ENCODE results near the gene CCDC93. TPM values are rescaled to one million over a fixed set of nuclear protein-coding genes. Genes with fewer than 3 reads are reported as not detected.

Gene CCDC93
- polyA plus RNA-seq, 1 donor = 42.1 TPM

- DNase-seq = no peak
- Histone ChIP-seq H3K4me3 (ENCODE audit: low read length) (no peak overlapping the region), H3K27ac (ENCODE audit: low read length) (no peak overlapping the region), H3K36me3 (ENCODE audit: control insufficient read depth, insufficient read depth, low read length) (no peaks in the 10 kb centered on the region), H3K4me1 (ENCODE audit: control insufficient read depth, insufficient read depth, low read length) (no peaks in the 10 kb centered on the region), H3K9me3 (ENCODE audit: control insufficient read depth, low read depth, low read length) (no peaks in the 10 kb centered on the region), H3K27me3 (ENCODE audit: control insufficient read depth, insufficient read depth, low read length) (peaks cover 5% of the 10 kb centered on the region)
- WGBS (ENCODE audit: insufficient coverage, low lambda C conversion rate) = 47% methylated on average over 2 of the region's 3 CpGs
These were observed 33.5 kb upstream of the CCDC93 start for GRCh38 chr2:118047380-118047826.

DNA sequence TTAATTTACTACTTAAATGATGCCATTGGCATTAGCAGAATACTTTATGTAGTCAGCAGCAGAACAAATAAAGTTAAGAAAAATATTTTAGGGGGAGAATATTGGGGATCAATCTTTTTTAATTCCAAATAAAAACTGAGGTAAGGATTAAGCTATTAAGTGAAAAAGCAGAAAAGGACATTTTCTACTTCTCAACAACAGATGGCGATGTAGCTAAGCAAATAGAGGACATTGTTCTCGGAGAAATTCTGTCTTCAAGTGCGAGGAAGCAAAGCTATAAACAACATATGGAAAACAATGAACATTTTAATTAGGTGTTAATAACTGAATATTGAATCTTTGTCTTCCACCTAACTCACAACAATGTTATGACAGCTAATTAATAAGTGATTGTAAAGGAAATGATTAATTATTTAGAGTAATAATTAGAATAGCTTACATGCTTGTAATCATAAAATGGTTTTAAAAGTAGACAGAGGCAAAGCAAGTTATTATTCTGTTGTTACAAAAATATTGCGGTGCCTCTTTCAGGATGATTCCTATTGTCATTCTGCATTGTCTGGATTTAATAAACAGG lies 32.9 kb upstream of the CCDC93 start:
- WGBS (ENCODE audit: insufficient coverage, low lambda C conversion rate) = 0% methylated on average over 3 of the region's 4 CpGs
- Histone ChIP-seq H3K27me3 (ENCODE audit: control insufficient read depth, insufficient read depth, low read length) (peaks cover 5% of the 10 kb centered on the region), H3K4me3 (ENCODE audit: low read length) (no peak overlapping the region), H3K4me1 (ENCODE audit: control insufficient read depth, insufficient read depth, low read length) (no peaks in the 10 kb centered on the region), H3K36me3 (ENCODE audit: control insufficient read depth, insufficient read depth, low read length) (no peaks in the 10 kb centered on the region), H3K9me3 (ENCODE audit: control insufficient read depth, low read depth, low read length) (no peaks in the 10 kb centered on the region), H3K27ac (ENCODE audit: low read length) (no peak overlapping the region)
- DNase-seq = peak in 1 of 2 donors; percentile 16

DNA sequence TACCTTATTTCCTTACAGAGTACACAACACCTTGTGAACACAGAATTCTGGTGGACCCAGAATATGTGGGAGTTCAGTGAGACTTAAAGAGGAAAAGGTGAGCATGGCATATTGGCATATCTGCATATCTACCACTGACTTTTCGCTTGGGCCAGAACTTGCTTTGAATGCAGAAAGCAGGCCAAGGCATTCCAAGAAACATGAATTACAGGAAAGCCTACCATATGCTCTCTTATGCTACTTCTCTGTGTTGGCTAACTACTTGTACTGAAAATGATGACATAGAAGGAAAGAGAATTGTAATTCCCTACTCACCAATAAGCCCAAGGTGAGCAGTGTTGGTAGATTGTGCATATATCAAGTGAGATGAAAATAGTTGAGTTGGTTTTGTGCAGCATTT lies 31.4 kb upstream of the CCDC93 start:
- no CpG with 5 or more reads among the region's 1 CpG for WGBS (ENCODE audit: insufficient coverage, low lambda C conversion rate)

DNA sequence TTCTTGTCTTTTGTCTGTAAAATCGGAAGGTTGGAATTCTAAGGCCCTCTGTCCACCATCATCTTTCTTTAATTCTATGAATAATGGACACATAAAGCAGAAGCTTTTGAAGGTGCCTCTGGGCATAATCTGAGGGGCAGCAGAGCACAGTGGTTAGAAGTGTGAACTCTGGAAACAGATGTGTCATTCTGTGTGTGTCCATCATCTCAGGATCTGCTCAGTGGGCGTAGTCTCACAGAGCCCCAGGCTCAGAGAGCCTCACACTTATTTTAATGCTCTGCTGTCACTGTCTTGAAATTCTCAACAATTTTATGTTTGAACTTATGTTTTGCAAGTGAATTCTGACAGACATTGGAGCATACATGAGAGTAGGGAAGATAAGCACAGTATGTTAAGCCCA lies 31.0 kb upstream of the CCDC93 start:
- DNase-seq = no peak
- Histone ChIP-seq H3K27ac (ENCODE audit: low read length) (no peak overlapping the region), H3K4me3 (ENCODE audit: low read length) (no peak overlapping the region), H3K36me3 (ENCODE audit: control insufficient read depth, insufficient read depth, low read length) (no peaks in the 10 kb centered on the region), H3K4me1 (ENCODE audit: control insufficient read depth, insufficient read depth, low read length) (no peaks in the 10 kb centered on the region), H3K9me3 (ENCODE audit: control insufficient read depth, low read depth, low read length) (no peaks in the 10 kb centered on the region), H3K27me3 (ENCODE audit: control insufficient read depth, insufficient read depth, low read length) (peaks cover 16% of the 10 kb centered on the region)
- no CpG with 5 or more reads among the region's 2 CpGs for WGBS (ENCODE audit: insufficient coverage, low lambda C conversion rate)

More for the DNA sequence above, 31.4 kb upstream of the CCDC93 start:
- Histone ChIP-seq H3K27ac (ENCODE audit: low read length) (no peak overlapping the region), H3K9me3 (ENCODE audit: control insufficient read depth, low read depth, low read length) (no peaks in the 10 kb centered on the region), H3K27me3 (ENCODE audit: control insufficient read depth, insufficient read depth, low read length) (peaks cover 14% of the 10 kb centered on the region), H3K36me3 (ENCODE audit: control insufficient read depth, insufficient read depth, low read length) (no peaks in the 10 kb centered on the region), H3K4me1 (ENCODE audit: control insufficient read depth, insufficient read depth, low read length) (no peaks in the 10 kb centered on the region), H3K4me3 (ENCODE audit: low read length) (no peak overlapping the region)
- DNase-seq = no peak

DNA sequence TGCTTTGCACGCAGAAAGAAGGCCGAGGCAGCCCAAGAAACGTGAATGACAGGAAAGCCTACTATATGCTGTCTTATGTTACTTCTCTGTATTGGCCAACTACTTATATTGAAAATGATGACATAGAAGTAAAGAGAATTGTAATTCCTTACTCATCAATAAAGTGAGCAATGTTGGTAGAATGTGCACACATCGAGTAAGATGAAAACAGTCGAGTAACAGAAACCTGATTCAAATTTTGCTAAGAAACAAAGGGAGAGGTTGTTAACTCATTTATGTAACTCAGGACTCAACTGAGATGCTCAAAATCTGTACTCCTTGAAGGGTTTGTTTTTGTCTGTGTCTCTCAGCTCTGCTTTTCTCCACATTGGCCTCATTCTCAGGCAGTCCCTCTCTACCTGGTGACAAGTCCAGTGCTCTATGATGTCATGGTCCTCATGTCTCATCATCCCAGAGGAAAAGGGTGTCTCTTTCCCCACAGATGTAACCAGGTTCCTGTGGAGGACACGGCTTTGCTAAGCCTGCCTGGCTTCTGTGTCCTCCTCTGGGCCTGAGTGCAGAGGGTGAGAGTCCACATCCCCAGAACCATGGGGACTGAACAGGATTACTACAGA lies 30.3 kb upstream of the CCDC93 start:
- Histone ChIP-seq H3K36me3 (ENCODE audit: control insufficient read depth, insufficient read depth, low read length) (no peaks in the 10 kb centered on the region), H3K9me3 (ENCODE audit: control insufficient read depth, low read depth, low read length) (no peaks in the 10 kb centered on the region), H3K4me3 (ENCODE audit: low read length) (no peak overlapping the region), H3K27ac (ENCODE audit: low read length) (no peak overlapping the region), H3K27me3 (ENCODE audit: control insufficient read depth, insufficient read depth, low read length) (peaks cover 16% of the 10 kb centered on the region), H3K4me1 (ENCODE audit: control insufficient read depth, insufficient read depth, low read length) (no peaks in the 10 kb centered on the region)
- no peak for DNase-seq
- no CpG with 5 or more reads among the region's 6 CpGs for WGBS (ENCODE audit: insufficient coverage, low lambda C conversion rate)

DNA sequence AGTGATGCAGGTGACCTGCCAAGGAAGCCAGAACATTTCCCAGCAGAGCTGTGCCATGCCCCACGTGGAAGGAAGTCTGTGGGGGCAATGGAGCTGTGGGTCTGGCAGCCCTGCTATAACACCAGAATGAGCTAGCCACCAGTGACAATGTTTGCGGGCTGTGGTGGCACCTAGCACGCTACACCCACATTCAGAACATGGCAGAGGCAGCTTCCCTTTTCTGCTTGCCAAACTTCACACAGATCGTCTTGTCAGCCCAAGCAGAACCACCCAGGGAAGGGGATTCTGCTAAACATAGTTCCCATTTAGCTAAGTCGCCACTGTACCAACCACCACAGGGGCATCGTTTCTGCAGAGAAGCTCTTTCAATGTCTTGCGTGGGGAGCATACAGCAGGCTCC lies 27.0 kb upstream of the CCDC93 start:
- Histone ChIP-seq H3K36me3 (ENCODE audit: control insufficient read depth, insufficient read depth, low read length) (no peaks in the 10 kb centered on the region), H3K27me3 (ENCODE audit: control insufficient read depth, insufficient read depth, low read length) (peaks cover 21% of the 10 kb centered on the region), H3K9me3 (ENCODE audit: control insufficient read depth, low read depth, low read length) (no peaks in the 10 kb centered on the region), H3K27ac (ENCODE audit: low read length) (no peak overlapping the region), H3K4me1 (ENCODE audit: control insufficient read depth, insufficient read depth, low read length) (no peaks in the 10 kb centered on the region), H3K4me3 (ENCODE audit: low read length) (no peak overlapping the region)
- WGBS (ENCODE audit: insufficient coverage, low lambda C conversion rate) = no CpG with 5 or more reads among the region's 7 CpGs
- DNase-seq = no peak

DNA sequence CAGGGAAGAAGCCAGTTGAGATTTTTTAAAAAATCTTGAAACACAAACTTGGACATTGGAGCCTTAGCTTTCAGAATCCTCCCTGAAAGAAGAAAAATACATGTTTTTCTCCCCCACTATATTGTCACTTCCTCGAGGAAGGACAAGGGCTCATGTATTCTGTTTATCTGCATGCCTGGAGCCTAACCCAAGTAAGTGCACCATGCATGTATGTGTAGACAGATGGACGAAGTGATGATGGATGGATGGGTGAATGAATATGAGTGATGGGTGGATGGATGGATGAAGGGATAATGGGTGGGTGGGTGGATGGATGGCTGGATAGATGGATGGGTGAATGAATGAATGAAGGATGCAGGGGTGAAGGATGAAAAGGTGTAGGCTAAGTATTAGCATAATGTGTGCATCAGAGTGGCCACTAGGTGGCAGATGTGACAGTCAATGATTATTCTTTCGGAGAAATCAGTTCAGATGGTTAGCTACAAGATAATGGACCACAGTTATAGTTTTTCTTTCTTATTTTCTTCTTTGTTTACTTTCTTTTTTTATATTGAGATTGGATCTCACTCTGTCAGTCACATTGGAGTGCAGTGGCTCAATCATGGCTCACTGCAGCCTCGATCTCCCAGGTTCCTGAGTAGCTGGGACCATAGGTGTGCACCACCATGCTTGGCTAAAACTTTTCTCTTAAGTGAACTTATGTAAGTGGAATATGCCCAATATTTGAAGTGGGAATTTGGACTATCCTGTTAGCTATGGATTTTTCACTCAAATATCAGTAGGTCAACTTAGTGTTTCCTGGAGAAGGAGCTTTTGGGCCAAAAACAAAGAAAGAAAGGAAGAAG lies 18.5 kb upstream of the CCDC93 start:
- no peaks in the 10 kb centered on the region for H3K4me1 ChIP-seq (ENCODE audit: control insufficient read depth, insufficient read depth, low read length)
- H3K27me3 ChIP-seq (ENCODE audit: control insufficient read depth, insufficient read depth, low read length) = peaks cover 11% of the 10 kb centered on the region
- 0% methylated on average over 1 of the region's 4 CpGs for WGBS (ENCODE audit: insufficient coverage, low lambda C conversion rate)
- H3K4me3 ChIP-seq (ENCODE audit: low read length) = no peak overlapping the region
- no peaks in the 10 kb centered on the region for H3K36me3 ChIP-seq (ENCODE audit: control insufficient read depth, insufficient read depth, low read length)
- peak in 1 of 2 donors; percentile 12 for DNase-seq
- H3K9me3 ChIP-seq (ENCODE audit: control insufficient read depth, low read depth, low read length) = no peaks in the 10 kb centered on the region
- H3K27ac ChIP-seq (ENCODE audit: low read length) = no peak overlapping the region

GRCh38 chr2:118031566-118031965 lies 17.7 kb upstream of the CCDC93 start:
- H3K36me3 ChIP-seq (ENCODE audit: control insufficient read depth, insufficient read depth, low read length) = no peaks in the 10 kb centered on the region
- no peak overlapping the region for H3K4me3 ChIP-seq (ENCODE audit: low read length)
- H3K27me3 ChIP-seq (ENCODE audit: control insufficient read depth, insufficient read depth, low read length) = peaks cover 11% of the 10 kb centered on the region
- no peaks in the 10 kb centered on the region for H3K4me1 ChIP-seq (ENCODE audit: control insufficient read depth, insufficient read depth, low read length)
- H3K9me3 ChIP-seq (ENCODE audit: control insufficient read depth, low read depth, low read length) = no peaks in the 10 kb centered on the region
- no peak overlapping the region for H3K27ac ChIP-seq (ENCODE audit: low read length)
- DNase-seq = no peak

- peaks cover 11% of the 10 kb centered on the region for H3K27me3 ChIP-seq (ENCODE audit: control insufficient read depth, insufficient read depth, low read length)
- no peaks in the 10 kb centered on the region for H3K4me1 ChIP-seq (ENCODE audit: control insufficient read depth, insufficient read depth, low read length)
- no CpG with 5 or more reads among the region's 6 CpGs for WGBS (ENCODE audit: insufficient coverage, low lambda C conversion rate)
- no peak for DNase-seq
- H3K36me3 ChIP-seq (ENCODE audit: control insufficient read depth, insufficient read depth, low read length) = no peaks in the 10 kb centered on the region
- H3K4me3 ChIP-seq (ENCODE audit: low read length) = no peak overlapping the region
- H3K9me3 ChIP-seq (ENCODE audit: control insufficient read depth, low read depth, low read length) = no peaks in the 10 kb centered on the region
- H3K27ac ChIP-seq (ENCODE audit: low read length) = no peak overlapping the region
These were observed 15.2 kb upstream of the CCDC93 start for GRCh38 chr2:118029025-118029424.

GRCh38 chr2:118021356-118021755 lies 7.5 kb upstream of the CCDC93 start:
- no peaks in the 10 kb centered on the region for H3K9me3 ChIP-seq (ENCODE audit: control insufficient read depth, low read depth, low read length)
- no peaks in the 10 kb centered on the region for H3K36me3 ChIP-seq (ENCODE audit: control insufficient read depth, insufficient read depth, low read length)
- H3K4me1 ChIP-seq (ENCODE audit: control insufficient read depth, insufficient read depth, low read length) = no peaks in the 10 kb centered on the region
- peaks cover 2% of the 10 kb centered on the region for H3K27me3 ChIP-seq (ENCODE audit: control insufficient read depth, insufficient read depth, low read length)
- DNase-seq = no peak
- no peak overlapping the region for H3K27ac ChIP-seq (ENCODE audit: low read length)
- no peak overlapping the region for H3K4me3 ChIP-seq (ENCODE audit: low read length)
